Fibroblast of upper back skin (primary cell): ENCODE measurements around the gene HIPK3.
"Not testable (repeated sequence)": the region's sequence is repeated elsewhere in the genome, so short reads cannot be mapped to it uniquely, and the experiment has no call there.

Source experiments
- DNase-seq: peaks from one replicate; pipeline ENCODE4 v3.0.0-alpha.2; 2013

HIPK3 gene

DNA sequence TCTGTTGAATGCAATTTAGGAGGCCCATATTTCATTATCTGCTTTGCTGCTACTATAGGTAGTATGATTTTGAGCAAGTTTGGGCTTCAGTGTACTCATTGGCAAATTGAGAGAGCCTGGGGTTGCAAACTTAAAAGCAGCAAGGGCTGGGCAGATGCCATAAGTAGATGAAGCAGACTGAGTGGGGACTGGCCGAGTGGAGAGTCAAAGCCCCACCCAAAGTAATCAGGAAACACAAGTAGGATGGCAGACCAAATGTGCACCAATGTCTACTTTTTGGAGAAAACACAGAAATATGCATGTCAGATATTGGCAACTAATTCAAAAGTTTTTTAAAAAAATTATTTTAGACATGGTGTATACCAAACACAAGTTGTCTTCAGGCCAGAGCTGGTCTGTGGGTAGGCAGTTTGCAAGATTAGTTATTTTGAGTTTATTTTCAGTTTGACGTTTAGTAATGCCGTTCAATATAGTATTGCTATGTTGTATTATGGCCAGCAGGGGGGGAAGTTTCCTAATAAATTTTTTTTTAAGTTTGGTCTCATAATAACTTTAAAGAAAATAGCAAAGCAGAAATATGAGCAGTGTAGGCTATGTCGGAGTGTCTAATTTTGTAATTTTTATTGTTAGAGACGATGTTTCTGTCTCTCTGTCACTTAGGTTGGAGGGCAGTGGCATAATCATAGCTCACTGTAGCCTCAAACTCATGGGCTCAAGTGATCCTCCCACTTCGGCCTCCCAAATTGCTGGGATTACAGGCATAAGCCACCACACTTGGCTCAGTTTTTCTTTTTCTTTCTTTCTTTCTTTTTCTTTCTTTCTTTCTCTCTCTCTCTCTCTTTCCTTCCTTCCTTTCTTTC lies 105.1 kb downstream of the HIPK3 start:
- peak; percentile 60 for DNase-seq

GRCh38 chr11:33366918-33367317 lies 109.7 kb downstream of the HIPK3 start:
- no peak for DNase-seq

- not testable (repeated sequence) for DNase-seq
These were observed 111.3 kb downstream of the HIPK3 start for GRCh38 chr11:33368475-33368874.

- no peak for DNase-seq
These were observed 111.8 kb downstream of the HIPK3 start for GRCh38 chr11:33368931-33369330.

GRCh38 chr11:33373636-33374035 lies 116.5 kb downstream of the HIPK3 start:
- DNase-seq: no peak

GRCh38 chr11:33375236-33375635 lies 118.1 kb downstream of the HIPK3 start:
- no peak for DNase-seq

- no peak for DNase-seq
These were observed 118.6 kb downstream of the HIPK3 start, which contains the start of gene KIAA1549L for GRCh38 chr11:33375688-33376311. KIAA1549L (plus strand) TSS chr11:33376108.

DNA sequence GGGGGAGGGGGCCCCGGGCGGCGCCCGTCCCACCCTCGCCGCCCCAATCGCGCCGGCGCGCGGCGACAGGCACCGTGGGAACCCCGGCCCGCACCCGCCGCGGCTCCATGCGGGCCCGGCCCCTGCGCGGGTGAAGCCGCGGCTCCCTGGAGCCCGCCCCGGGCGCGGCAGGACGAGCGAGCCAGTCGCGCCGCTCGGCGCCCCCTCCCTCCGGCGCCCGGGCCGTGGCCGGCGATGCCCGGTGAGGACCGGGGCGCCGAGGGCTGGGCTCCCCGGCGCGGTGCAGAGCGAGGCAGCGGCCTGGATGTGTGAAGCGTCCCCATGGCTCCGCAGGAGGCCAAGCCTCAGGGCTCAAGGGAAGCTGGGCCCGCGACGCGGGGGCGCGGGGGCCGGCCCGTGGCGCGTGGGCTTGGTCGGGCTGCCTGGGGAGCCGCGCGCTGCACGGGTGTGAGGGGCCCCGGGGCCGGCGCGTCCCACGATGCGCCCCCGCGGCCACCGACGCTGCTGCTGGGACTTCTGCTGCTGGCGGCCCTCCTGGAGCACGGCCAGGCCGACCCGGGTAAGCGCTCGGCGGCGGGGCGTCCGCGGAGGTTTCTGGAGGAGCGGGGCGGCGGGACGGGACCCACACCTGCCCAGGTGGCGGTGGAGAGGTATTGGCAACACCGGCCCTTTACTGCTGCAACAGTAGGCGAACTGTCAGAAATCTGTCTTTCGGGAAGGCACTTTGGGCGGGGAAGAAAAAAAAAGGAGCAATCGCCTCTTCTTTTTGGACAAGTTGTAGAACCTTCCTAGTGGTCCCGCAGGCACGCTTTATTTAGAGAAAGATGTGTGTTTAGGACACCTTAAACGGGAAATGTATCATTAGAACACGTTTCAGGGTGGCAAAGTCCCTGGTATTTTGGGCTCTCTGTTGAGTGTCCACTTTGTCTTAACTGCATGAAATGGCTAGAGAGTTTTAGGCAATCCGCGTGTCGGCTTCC lies 119.4 kb downstream of the HIPK3 start:
- DNase-seq: no peak

DNA sequence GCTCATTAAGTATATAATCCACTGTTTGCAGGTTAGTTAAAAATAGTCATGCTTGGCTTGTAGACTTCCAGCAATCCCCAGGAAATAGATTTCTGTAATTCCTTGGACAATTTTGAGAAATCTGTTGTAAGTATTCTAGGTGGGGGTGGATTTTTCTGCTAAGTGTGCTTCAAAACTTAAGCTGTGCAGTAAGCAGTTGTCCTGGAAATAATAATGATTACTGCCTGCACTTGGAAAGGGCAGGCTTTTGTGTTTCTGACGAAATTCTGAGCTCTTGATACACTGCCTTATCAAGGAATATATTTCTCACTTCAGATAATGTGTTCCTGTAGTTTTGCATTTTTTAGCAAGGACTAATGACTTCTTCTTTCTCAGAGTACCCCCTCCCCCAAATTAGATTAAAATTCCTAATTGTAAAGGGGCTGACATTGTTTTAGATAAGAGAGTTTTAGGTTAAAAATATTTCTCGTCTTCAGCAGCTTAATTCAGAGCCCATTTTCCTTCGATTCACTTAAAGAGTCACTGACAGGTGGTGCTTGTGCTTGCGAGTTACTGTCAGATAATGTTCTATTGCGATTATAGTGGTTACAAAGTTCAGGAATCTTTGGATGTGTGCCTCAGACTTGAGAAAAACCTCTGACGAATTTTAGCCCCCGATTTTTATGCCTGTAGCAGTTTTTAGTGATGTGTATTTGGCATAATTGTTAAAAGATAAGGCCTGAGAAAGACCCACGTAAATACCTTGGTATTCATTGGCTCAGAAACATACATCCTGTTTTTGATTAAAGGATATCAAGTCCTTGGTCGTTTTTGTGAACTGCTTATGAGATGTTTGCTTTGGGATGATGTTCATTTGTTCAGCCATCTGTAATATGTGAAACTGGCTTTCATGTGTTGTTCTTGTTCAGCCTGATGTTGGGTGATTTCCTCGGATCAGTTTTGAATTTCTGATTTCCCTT lies 120.5 kb downstream of the HIPK3 start:
- DNase-seq: peak; percentile 51

DNA sequence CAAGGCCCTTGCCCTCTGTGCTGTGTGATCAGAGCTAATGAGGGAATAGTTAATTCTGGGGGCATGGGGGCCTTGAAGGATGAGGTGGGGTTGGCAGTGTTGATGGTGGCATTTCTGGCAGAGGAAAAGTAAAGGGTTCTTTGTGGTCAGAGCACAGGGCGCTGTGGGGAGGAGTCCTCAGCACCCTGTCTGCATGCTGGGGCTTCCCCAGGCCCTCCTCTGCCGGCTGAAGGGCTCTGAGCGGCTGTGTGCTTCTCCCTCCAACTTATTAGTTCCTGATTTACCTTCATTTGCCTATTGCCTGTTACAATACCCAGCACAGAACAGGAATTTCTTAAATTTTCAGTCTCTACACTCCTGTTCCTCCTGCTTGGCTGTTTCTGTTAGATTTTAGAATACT lies 122.8 kb downstream of the HIPK3 start:
- DNase-seq: no peak

DNA sequence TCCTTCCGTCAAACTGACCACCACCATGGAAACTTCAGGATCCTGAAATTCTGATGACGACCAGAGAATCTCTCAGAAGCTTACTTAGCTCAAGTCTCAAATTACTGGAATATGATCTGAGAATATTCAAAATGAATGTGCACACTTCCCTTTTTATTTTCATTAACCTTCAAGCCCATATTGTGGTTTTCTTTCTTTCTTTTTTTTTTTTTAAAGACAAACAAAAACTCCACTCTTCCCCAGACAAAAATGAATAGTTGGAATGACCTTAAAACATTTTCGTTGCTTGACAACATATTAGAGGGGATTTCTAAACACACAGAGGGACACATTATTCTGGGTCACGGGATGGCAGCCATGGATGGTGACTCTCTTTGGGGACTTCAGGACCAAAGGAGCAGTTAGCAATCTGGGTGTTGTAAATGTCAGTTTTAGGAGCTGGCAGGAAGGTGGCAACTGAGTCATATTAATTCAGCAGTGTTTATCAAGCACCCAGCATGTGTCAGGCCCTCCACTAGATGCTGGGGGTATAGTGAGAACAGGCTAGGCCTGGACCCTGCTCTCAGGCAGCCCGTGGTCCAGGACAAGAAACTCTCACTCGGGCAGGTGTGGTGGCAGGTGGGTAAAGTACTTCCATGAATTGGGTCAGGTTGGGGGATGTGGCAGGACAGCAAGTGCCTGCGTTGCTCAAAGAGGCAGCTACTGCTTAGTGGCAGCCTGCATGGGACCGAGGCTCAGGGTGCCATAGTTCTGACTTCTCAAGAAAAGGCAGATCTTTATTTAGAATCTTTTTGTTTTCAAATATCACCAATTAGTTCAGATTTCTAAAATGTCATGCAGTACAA lies 126.1 kb downstream of the HIPK3 start:
- no peak for DNase-seq

GRCh38 chr11:33383920-33384209 lies 126.7 kb downstream of the HIPK3 start:
- no peak for DNase-seq

DNA sequence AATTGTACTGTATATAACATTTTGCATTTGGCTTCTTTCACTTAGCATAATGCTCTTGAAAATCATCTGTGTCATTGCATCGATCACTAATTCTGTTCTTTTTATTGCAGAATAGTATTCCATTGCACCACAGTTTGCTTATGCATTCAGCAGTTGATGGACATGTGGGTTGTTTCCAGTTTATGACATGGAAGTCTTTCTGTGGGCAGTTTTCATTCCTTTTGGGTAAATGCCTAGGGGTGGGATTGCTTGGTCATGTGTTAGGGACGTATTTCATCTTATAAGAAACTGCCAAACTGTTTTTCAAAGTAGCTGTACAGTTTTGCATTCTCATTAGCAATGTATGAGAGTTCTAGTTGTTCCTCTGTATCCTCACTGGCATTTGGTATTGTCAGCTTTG lies 127.0 kb downstream of the HIPK3 start:
- no peak for DNase-seq

DNA sequence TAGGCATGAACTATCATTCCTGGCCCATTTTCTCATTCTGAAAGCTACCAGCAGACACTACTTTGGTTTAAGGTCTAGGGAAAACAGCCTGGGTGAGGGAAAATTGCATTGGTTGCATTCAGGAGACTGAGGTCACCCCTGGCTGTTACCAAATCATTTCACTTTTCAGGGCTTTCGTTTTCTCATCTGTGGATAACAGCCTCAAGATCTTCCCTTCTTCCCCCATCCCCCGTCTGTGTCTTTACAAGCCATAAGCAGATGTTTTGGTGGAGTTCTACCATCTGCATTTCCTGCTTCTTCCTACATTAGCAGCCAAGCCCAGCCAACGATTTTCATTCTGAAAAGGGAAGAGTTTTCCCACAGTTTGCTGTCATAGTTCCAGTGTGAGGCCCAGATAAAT lies 130.4 kb downstream of the HIPK3 start:
- DNase-seq: peak; percentile 41

DNA sequence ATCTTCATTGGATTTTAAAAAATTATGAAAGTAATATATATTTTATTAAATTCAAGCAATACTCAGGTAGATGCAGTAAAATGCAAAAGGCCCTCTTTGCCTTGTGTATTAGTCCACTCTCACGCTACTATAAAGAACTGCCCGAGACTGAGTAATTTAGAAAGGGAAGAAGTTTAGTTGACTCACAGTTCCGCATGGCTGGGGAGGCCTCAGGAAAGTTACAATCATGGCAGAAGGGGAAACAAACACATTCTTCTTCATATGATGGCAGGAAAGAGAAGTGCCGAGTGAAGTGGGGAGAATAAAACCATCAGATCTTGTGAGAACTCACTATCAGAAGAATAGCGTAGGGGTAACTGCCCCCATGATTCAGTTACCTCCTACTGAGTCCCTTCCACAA lies 130.8 kb downstream of the HIPK3 start:
- no peak for DNase-seq

- no peak for DNase-seq
These were observed 131.8 kb downstream of the HIPK3 start for GRCh38 chr11:33388793-33389525.

DNA sequence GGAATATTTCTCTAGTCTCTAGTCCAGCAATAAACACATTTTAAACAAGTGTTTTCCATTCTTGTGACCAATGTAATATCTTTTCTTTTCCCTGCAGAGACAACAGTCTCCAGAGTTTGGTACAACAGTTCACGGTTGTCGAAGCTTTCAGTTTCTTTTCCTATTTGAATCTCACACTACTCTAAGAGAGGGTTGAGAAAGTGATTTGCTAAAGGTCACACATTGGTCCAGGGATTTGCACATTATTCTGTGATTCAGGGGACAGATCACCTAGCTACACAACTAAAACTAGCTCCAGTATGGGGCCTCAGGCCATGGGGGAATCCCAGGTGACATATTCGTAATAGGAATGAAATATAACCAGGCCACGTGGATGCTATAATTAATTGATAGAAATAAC lies 132.5 kb downstream of the HIPK3 start:
- no peak for DNase-seq

DNA sequence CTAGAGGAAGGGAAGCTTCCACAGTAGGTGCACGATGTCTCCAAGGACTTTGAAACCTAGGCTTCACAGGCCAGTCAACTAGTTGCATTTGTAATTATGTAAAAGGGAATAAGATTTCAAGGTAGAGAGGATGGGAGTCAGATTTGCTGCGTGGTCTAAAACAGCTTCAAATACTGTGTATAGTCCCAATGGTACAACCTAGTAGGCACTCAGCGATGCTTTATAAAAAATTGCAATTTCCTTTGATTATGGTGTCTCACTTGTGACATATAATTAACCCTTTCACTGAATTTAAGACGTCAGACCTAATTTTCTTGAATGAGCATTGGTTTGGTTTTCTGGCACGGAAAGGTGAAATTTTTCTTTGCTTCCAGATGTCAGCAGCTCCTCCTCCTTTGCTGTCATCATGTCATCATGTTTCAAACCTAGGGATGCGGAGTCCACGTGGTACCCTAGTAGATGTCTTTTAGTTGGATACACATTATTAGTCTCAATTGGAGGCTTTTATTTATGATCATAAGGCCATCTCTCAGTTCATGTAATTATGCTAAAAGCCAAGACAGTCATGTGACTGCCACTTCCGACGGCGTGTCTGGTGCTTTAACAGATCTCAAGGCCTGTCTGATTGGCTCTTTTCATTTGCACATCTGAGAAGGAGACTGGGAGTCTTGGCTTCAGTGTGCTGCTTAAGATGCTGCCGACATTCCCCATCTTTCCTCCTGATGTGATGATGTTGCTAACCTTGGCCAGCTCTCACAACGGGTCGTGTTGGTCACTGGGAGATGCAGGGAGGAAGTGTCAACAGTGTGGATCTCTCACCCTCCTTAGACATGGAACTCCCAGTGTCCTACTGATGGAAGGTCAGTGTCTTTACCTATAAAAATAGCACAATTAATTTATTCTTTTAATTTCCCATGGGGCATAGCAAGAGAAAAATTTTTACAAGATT lies 134.0 kb downstream of the HIPK3 start:
- DNase-seq: no peak

GRCh38 chr11:33391893-33392251 lies 134.7 kb downstream of the HIPK3 start:
- DNase-seq: no peak
